NCI-H2029 treated with DMSO at 0.1 percent for 48 hours (cell line): ENCODE measurements around the gene SEC22C.
"Not testable (repeated sequence)": the region's sequence is repeated elsewhere in the genome, so short reads cannot be mapped to it uniquely, and the experiment has no call there.

ENCODE experiments used
- DNase-seq: peaks from one replicate; lab custom pipeline; 2025; lab: John Stamatoyannopoulos, UW

Gene SEC22C

GRCh38 chr3:42581400-42581708 lies 413 bp downstream of the SEC22C start:
- no peak for DNase-seq

- not testable (repeated sequence) for DNase-seq
These were observed 2.4 kb downstream of the SEC22C start for GRCh38 chr3:42579346-42579745.

DNA sequence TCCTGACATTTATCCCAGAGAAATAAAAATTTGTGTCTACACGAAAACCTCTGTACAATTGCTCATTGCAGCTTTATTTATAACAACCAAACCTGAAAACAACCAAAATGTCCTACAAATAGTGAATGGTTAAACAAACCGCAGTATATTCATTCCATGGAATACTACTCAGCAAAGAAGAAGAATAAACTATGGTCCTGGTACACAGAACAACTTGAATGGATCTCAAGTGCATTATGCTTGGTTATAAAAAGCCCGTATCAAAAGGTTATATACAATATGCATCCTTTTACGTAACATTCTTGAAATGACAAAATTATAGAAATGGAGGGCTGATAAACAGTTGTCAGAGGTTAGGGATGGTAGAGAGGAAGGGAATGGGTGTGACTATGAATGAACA lies 3.7 kb downstream of the SEC22C start:
- no peak for DNase-seq

DNA sequence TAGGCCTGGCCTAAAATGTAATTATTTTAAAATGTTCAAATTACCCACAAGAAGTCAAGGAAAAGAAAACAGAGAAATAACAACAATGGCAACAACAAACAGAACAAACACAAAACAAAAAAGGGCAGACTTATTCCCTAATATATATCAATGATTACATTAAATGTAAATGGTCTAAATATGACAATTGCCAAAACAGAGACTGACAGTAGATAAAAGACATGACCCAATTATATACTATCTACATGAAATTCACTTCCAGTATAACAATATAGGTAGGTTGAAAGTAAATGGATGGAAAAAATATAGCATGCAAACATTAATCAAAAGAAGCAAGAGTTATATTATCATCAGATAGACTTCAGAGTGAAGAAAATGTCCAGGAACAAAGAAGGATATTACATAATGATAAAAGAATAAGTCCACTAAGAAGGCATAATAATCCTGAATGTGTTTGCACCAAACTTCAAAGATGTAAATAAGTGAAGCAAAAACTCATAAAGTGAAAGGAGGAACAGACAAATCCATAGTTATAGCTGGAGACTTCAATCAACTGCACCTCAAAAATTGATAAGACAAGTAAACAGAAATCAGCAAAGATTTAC lies 6.5 kb downstream of the SEC22C start:
- no peak for DNase-seq

DNA sequence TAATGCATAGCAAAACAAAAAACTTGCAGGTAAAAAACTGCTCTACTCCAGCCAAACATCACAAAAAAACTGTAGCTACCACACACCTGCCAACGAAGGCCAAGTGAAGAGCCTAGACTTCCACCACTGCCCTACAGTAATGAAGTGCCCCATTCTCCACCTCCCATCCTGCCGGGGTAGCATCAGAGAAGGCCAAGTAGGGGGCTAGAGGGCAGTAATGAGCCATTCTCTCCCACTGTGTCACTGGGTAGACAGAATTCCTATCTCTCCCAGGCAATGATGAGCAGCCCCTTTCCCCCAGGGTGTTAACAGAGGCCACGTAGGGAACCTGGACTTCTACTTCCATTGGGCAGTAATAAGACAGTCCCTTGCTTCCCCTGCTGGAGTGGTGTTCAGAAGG lies 9.5 kb downstream of the SEC22C start:
- no peak for DNase-seq

DNA sequence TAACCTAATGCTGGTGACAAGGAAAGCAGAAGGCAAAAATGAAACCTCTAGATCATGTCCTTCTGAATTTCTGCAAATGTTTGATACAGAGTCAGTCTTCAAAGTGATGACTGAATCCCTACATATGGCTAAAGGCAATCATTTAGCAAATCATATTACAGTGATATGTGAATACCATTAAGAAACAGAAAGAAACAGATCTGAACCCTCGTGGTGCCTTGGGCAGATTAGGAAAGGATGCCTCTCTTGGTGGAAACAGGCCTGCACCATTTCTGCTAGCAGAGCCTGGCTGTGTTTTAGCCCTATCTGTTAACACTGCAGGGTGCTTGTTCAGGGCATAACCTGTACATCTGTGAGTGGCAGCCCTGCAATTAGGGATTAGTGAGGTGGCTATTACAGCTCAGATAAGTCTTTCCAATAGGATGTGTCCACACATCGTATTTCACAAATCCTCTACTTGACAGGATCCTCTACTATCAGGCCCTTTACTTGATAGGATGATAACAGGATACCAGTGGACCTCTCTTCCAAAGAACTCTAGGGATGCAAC lies 12.1 kb downstream of the SEC22C start:
- no peak for DNase-seq

DNA sequence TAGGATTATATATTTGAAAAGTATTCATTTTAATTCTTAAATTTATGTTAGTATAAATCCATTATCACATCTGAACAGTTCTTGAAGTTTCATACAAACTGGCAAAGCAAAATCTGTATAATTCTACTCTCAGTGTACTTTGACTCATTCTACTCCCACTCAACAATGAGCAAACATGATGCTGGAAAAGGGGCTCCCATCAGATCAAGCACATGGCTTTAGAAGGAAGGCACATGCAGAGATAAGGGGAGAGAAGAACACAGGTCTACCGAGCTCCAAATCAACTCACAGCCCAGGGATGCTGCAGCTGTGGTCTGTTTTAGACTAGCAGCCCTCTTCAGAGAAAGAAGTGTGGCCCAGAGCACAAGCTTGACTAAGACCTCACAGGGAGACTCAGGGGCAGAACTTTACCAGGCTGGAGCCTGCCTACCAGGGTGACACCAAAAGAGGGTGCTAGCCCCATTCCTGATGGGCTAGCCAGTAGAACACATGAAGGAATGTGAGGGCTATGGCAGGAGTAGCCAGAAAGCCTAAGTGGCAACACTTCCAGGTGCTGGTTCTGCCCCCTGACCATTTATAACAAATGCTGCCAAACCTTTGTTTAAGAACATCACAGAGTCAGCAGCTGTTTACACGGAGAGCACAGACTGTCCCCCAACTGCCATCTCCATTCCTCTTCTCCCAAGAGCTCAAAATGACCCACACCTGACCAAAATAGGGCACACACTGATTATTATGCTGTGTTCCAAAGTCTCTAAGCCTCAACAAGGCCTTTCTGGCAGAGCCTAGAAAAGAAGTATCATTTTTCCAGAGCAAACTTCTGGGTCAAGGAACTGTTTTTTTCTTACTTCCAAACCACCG lies 19.5 kb downstream of the SEC22C start:
- no peak for DNase-seq

DNA sequence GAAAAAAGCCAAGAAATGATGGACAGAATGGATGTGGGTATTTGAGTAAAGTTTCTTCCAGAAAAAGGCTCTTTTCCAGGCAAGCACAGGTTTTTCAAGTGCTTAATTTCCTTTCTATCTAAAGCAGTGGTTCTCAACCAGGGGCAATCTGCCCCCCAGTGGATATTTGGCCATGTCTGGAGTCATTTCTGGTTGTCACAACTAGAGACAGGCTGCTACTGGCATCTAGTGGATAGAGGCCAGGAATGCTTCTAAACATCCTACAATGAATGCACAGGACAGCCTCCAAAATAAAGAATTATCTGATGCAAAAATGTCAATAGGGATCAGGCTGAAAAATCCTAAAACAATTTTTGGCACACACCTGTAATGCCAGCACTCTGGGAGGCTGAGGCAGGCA lies 23.9 kb downstream of the SEC22C start:
- DNase-seq: no peak

- DNase-seq: not testable (repeated sequence)
These were observed 24.9 kb downstream of the SEC22C start for GRCh38 chr3:42556817-42557216.

DNA sequence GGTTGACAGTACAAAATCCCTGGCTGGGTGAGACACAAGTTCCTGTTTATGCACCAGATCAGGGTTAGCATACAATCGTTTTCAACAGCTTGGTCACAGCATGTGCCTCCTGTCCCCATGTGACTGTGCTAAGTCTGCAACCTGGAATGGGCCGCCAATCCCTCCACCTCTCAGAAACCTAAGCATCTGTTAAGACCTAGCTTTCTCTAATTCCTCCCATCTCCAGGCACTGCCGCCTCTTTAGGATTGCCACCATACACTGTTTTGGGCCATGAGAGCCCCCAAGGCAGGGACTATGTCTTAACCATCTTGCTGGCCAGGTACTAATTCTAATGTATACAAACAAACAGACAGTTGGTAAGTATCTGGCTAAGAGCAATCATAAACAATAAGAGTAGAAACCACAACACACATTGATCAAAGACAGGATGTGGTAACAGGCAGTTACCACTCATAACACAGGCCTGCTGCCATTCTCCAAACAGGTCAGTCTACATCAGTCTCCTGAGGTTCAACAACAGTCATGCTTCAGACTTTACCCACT lies 25.6 kb downstream of the SEC22C start:
- peak; percentile 82 for DNase-seq

DNA sequence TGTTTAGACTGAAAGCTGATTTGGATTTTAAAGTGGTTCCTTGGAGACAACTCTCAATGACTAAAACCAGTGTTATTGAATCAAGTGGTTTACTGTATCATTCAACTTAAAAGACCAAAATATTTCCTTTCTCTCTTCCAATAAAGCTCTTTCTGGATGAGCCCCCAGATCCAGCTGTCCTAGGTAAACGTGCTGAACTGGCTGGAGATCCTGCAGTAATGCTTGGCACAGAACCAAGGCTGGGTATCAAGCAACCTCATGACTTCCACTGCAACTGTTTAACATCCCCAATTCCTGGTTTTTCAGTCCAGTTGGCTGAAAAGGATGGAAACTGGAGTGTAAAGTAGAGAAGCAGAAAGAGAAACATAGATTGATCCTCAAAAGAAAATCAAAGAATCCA lies 28.9 kb downstream of the SEC22C start:
- peak; percentile 18 for DNase-seq

DNA sequence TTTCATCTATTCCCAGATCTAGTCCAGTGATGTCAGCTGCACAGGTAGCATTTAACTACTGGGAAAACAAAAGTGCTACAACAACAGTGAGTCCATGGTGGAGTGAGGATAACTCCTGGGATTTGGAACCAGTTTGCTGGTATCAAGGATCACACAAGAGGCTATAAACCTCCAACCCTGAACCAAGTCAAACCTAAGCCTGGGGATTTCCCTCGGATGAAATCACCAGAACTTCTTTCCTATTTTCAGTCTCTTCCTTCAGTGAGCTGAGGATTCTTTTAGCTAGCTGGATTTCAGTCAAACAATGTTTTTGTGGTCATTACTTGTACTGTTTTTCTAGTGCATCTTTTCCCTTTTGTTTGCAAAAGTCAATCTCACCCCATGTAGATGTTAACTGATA lies 31.5 kb downstream of the SEC22C start:
- no peak for DNase-seq

DNA sequence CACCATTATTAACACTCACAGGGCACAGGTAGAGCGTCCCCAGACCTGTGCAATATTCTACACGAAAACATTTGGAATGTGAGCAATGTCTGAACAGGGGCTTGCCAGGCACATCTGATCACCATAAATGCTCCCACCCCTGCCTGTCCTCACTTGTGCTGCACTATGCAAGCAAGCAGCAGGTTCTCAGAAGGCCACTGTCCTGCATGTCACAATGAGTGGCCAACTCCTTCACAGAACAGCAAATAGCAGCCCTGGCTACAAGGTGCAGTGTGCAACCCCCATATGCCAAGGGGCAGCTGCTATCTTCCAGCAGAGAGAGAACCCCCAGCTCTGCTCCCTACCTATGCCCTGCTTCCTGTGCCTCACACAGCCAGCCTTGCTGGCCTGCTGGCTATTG lies 32.6 kb downstream of the SEC22C start:
- no peak for DNase-seq

DNA sequence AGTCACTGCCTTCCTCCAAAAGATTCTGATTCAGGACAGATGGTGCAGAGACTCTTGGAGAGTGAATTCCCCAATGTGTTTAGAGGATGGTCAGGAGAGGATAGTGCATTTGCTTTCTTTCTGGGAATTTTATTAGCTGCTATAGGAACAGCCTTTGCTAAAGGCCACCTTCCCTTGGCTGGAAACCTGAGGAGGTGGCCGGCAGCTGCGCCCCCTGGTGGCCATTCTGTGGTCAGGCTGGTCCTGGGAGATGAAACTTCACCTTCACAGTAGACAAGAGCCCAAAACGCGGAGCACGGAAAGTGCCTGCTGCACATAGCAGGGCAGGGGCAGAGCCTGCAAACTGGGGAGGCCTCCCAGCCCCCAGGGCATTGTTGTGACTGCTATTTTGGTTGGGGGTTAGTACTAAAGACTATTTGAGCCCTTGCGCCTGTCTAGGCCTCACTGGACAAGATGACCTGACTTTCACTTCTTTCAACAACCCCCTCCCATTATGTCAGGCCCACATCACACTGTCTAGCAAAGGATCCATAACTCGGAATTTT lies 34.3 kb downstream of the SEC22C start:
- peak; percentile 56 for DNase-seq

GRCh38 chr3:42546691-42547213 lies 35.0 kb downstream of the SEC22C start:
- no peak for DNase-seq

- DNase-seq: peak; percentile 26
These were observed 36.4 kb downstream of the SEC22C start for GRCh38 chr3:42545284-42545900.

- DNase-seq: peak; percentile 87
These were observed 37.1 kb downstream of the SEC22C start for GRCh38 chr3:42544492-42545283.

- no peak for DNase-seq
These were observed 40.7 kb downstream of the SEC22C start for GRCh38 chr3:42541079-42541478.

DNA sequence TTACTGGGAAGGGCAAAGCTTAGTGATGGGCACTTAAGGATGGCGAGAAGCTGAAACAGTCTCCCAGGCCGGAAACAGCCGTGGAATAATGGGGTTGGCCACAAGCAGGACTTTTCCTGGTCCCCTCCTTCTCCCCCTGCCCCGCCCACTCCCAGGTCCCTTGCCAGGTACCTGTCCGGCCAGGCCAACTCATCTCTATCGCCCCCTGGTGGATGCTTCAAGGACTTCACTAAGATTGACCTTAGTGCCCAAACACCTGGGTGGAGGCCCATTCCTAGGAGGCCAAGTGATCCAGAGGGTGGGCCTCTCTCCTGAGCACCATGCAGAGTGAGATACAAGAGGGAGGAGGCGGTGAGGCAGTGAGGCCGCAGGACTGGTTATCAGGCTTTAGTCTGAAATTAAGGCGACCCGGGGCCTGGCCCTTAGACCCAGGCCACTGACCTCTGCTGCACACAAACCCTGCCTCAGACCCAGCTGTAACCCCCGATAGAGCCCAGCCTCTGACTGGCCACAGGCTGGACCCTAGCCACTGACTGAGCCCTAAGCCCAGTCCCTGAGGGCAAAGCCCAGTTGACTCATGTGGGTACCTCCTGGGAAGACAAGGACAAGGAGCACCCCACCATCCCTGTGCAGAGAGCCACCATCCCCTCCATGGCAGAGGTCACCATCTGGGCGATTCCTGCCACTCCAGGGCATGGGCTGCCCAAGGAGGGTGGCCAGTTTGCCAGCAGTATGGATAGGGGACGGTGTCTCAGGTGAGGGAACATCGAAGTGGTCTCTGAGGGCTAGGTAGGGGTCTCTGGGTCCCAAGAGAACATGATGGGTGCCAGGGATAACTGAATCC lies 41.7 kb downstream of the SEC22C start:
- DNase-seq: peak; percentile 64

- DNase-seq: no peak
These were observed 44.4 kb downstream of the SEC22C start for GRCh38 chr3:42537350-42537749.
